Neural progenitor cell (in vitro differentiated cells): ENCODE measurements around the gene UBE2M. TPM values are rescaled to one million over a fixed set of nuclear protein-coding genes. Genes with fewer than 3 reads are reported as not detected.

Source experiments
- DNase-seq: peaks from one replicate; pipeline ENCODE4 v3.0.0-alpha.2; 2016; ENCODE audit warnings: low spot score
- H2AFZ ChIP-seq: fragments of 200-600 bp; sonication (generic); replicated peaks from 2 replicates; pipeline ENCODE4 v1.6.1; 2016; ENCODE audit warnings: antibody characterized with exemption
- H3F3A ChIP-seq: fragments of 200-600 bp; sonication (generic); 2 replicates; pipeline ENCODE4 v1.6.1; 2016; ENCODE audit warnings: antibody characterized with exemption, low read depth
- H3K27ac ChIP-seq: fragments of 200-600 bp; sonication (generic); 2 replicates; pipeline ENCODE4 v1.5.1; 2016; ENCODE audit warnings: mild to moderate bottlenecking
- H3K27me3 ChIP-seq: fragments of 200-600 bp; sonication (generic); 2 replicates; pipeline ENCODE4 v1.6.1; 2016; ENCODE audit warnings: mild to moderate bottlenecking, moderate library complexity
- H3K36me3 ChIP-seq: fragments of 200-600 bp; sonication (generic); 2 replicates; pipeline ENCODE4 v1.5.1; 2016
- H3K4me1 ChIP-seq: fragments of 200-600 bp; sonication (generic); 2 replicates; pipeline ENCODE4 v1.6.1; 2016; ENCODE audit warnings: mixed run types
- H3K4me2 ChIP-seq: fragments of 200-600 bp; sonication (generic); 2 replicates; pipeline ENCODE4 v1.6.1; 2016
- H3K4me3 ChIP-seq: fragments of 200-600 bp; sonication (generic); 2 replicates; pipeline ENCODE4 v1.5.1; 2016
- H3K79me2 ChIP-seq: fragments of 200-600 bp; sonication (generic); 2 replicates; pipeline ENCODE4 v1.6.1; 2016; ENCODE audit warnings: low read depth
- H3K9ac ChIP-seq: fragments of 200-600 bp; sonication (generic); 2 replicates; pipeline ENCODE4 v1.6.1; 2016
- H3K9me3 ChIP-seq: fragments of 200-600 bp; sonication (generic); 2 replicates; pipeline ENCODE4 v1.5.1; 2016; ENCODE audit warnings: low read depth
- H4K20me1 ChIP-seq: fragments of 200-600 bp; sonication (generic); 2 replicates; pipeline ENCODE4 v1.6.1; 2016; ENCODE audit warnings: low read depth
- H3K27ac Mint-ChIP-seq: 3 replicates; pipeline ENCODE4 v1.8.0; 2021; ENCODE audit warnings: mixed read lengths
- H3K27me3 Mint-ChIP-seq: 2 replicates; pipeline ENCODE4 v1.8.0; 2022; ENCODE audit warnings: low read depth, mild to moderate bottlenecking, inconsistent platforms, moderate library complexity, mixed read lengths; ENCODE audit not compliant: insufficient read depth
- H3K36me3 Mint-ChIP-seq: 3 replicates; pipeline ENCODE4 v1.8.0; 2021; ENCODE audit warnings: mixed read lengths
- H3K4me1 Mint-ChIP-seq: 3 replicates; pipeline ENCODE4 v1.8.0; 2021; ENCODE audit warnings: mixed read lengths
- H3K4me3 Mint-ChIP-seq: 3 replicates; pipeline ENCODE4 v1.8.0; 2021; ENCODE audit warnings: mild to moderate bottlenecking, moderate library complexity, mixed read lengths
- H3K9me3 Mint-ChIP-seq: 3 replicates; pipeline ENCODE4 v1.8.0; 2020; ENCODE audit warnings: mixed read lengths
- EZH2 ChIP-seq: fragments of 200-600 bp; sonication (generic); IDR thresholded peaks from 2 replicates; pipeline ENCODE4 v1.6.1; 2017; ENCODE audit warnings: antibody characterized with exemption, mild to moderate bottlenecking, moderate library complexity
- EZH2phosphoT487 ChIP-seq: fragments of 200-600 bp; sonication (generic); IDR thresholded peaks from 2 replicates; pipeline ENCODE4 v1.6.1; 2017; ENCODE audit warnings: antibody characterized with exemption
- total RNA-seq: library from RNA; depleted of rRNA; stranded (reverse); fragments of >200 nt; gene quantifications from 2 replicates; pipeline ENCODE4 v1.2.3, GENCODE V29; 2015; ENCODE audit warnings: low replicate concordance
- TF ChIP-seq, protein P1 (sequence below): fragments of 200-600 bp; sonication (generic); IDR thresholded peaks from 2 replicates; pipeline ENCODE4 v1.5.1; 2017; ENCODE audit warnings: antibody characterized with exemption, mild to moderate bottlenecking

Gene UBE2M
- total RNA-seq, 1 donor from 2014 or later, result 73.3 TPM

DNA sequence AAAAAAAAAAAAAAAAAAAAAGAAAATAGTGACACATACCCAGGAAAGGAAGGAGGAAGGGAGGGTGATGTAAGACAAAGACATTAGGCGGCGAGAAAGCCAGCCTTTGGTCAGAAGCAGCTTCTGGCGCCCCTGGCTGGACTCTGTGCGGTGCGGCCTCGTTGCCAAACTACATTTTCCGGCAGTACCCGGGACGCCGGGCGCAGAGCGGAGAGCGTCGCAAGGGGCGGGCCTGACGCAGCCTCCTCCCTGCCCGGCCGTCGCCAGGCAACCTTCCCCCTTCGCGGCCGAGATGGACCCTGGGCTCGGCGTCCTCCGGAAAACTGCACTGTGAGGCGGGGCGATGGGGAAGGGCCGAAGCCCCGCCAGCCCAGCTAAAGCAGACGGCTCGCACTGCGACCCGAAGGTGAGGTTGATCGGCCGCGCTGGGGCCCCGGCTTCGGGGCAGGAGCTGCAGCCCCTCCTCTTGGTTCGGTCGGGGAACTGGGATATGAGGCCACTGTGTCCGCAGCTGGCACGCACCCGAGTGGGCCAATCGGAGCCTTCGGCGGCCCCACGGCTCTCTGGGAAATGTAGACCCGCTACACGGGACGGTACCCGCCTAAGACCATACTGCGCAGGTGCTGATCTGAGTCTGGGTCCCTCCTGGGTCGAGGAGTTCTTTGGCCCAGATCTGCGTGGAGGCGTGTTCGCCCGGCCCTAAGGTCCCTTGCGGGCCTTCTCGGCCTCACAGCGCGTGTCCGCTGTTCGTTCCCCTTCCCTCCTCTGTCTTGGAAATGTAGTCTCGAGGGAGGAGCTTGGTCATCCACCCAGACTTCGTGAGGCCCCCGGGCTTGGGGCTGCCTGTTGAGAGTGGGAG lies 17.0 kb upstream of the UBE2M start:
- H3K4me3 Mint-ChIP-seq, result peak overlapping the region; percentile 94
- H3K4me1 Mint-ChIP-seq, result peaks cover 34% of the 10 kb centered on the region
- Histone ChIP-seq H3K4me3 (peak overlapping the region; percentile 66), H3K27ac (peak overlapping the region; percentile 84), H3K79me2 (peaks cover 37% of the 10 kb centered on the region), H3F3A (peaks cover 32% of the 10 kb centered on the region), H2AFZ (peak overlapping the region; percentile 71), H3K9me3 (no peaks in the 10 kb centered on the region), H3K36me3 (no peaks in the 10 kb centered on the region), H3K4me1 (peaks cover 14% of the 10 kb centered on the region), H4K20me1 (peaks cover 5% of the 10 kb centered on the region), H3K9ac (peak overlapping the region; percentile 48), H3K4me2 (peak overlapping the region; percentile 90), H3K27me3 (no peaks in the 10 kb centered on the region)
- DNase-seq, result peak; percentile 98
- no peaks in the 10 kb centered on the region for H3K9me3 Mint-ChIP-seq
- no peak for TF ChIP-seq EZH2
- no peak for TF ChIP-seq EZH2phosphoT487
- TF ChIP-seq, protein P1, sequence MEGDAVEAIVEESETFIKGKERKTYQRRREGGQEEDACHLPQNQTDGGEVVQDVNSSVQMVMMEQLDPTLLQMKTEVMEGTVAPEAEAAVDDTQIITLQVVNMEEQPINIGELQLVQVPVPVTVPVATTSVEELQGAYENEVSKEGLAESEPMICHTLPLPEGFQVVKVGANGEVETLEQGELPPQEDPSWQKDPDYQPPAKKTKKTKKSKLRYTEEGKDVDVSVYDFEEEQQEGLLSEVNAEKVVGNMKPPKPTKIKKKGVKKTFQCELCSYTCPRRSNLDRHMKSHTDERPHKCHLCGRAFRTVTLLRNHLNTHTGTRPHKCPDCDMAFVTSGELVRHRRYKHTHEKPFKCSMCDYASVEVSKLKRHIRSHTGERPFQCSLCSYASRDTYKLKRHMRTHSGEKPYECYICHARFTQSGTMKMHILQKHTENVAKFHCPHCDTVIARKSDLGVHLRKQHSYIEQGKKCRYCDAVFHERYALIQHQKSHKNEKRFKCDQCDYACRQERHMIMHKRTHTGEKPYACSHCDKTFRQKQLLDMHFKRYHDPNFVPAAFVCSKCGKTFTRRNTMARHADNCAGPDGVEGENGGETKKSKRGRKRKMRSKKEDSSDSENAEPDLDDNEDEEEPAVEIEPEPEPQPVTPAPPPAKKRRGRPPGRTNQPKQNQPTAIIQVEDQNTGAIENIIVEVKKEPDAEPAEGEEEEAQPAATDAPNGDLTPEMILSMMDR, result no peak
- H3K27ac Mint-ChIP-seq, result peak overlapping the region; percentile 33
- peaks cover 7% of the 10 kb centered on the region for H3K27me3 Mint-ChIP-seq
- H3K36me3 Mint-ChIP-seq, result peaks cover 12% of the 10 kb centered on the region

DNA sequence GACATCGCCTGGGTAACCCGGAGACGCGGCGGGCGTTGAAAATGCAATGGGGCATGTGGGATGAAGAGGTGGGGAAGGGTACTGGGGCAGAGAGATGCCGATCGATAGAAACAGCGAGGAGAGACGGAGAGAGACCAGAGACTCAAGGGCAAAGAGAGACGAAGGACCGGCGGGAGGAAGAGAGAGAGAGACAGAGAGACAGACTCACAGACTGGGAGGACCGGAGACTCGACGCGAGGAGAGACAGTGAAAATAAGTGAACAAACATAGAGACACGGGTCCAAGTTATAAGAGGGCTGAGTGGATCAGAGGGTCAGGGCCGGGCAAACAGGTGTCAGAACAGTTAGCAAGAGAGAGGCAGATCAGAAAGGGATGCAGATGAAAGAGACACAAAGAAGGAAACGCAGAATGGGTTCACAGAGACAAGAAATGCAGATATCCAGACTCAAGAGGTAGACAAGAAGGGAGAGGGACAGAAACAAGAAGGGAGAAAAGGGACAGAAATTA lies 15.3 kb upstream of the UBE2M start:
- no peak overlapping the region for H2AFZ ChIP-seq

DNA sequence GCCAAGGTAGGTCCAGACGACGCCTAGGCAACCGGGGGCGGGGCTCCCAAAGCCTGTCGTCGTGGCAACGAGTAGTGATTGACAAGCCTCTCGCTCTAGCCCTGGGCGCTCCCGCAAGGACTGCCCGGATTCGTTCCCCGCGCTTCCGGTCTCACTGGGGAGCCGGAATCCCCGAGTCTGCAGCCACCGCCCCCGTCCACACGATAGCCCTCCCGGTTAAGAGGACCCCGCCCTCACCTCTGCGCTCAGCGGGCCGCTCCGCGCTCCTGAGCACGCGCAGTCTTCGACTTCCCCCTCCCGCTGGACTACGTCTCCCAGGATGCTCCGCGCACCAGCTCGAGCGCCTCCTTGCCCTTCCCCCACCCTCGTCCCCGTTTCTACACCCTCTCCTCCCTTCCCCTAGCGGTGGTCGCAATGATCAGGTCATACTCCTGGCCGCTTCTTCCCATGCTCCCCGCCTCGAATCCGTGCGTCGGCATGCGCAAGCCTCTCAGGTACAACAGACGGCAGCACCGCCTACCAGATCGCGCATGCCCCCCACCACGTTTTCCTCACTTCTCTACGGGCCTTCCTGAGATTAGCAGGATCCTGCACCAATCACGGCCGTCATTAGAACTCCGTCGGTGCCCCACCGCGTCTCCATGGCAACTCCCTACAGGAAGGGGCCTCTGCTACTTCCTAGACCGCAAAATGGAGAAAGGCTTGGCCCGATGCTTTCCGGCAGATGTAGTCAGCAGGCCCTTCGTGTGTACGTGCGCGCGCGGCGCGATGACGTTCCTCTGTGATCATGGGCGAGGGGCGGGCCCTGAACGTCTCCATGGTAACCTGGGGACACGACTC lies 14.6 kb upstream of the UBE2M start, which contains the start of gene MZF1:
Gene MZF1, minus strand, starts transcription at position 518 of the 840 bp plus-strand sequence. CDS start 1,946 bp downstream, outside the sequence.
- no peaks in the 10 kb centered on the region for H4K20me1 ChIP-seq
- Mint-ChIP-seq H3K4me3 (peak within 1 kb of the TSS; percentile 98), H3K27ac (peak within 1 kb of the TSS; percentile 100), H3K4me1 (peaks cover 26% of the 10 kb centered on the region), H3K9me3 (no peaks in the 10 kb centered on the region), H3K27me3 (peaks cover 9% of the 10 kb centered on the region), H3K36me3 (peaks cover 9% of the 10 kb centered on the region)
- H2AFZ ChIP-seq, result peak within 1 kb of the TSS; percentile 61
- peak within 1 kb of the TSS; percentile 83 for H3K4me2 ChIP-seq
- TF ChIP-seq, protein P1, result peak; percentile 40
- TF ChIP-seq EZH2, result no peak
- TF ChIP-seq EZH2phosphoT487, result no peak
- peak within 1 kb of the TSS; percentile 66 for H3K4me3 ChIP-seq
- DNase-seq, result peak; percentile 100
- H3K79me2 ChIP-seq, result peaks cover 24% of the 10 kb centered on the region
- H3F3A ChIP-seq, result peaks cover 35% of the 10 kb centered on the region
- peak within 1 kb of the TSS; percentile 45 for H3K9ac ChIP-seq
- peak within 1 kb of the TSS; percentile 94 for H3K27ac ChIP-seq
- peaks cover 14% of the 10 kb centered on the region for H3K4me1 ChIP-seq
- H3K36me3 ChIP-seq, result no peaks in the 10 kb centered on the region
- H3K9me3 ChIP-seq, result no peaks in the 10 kb centered on the region
- H3K27me3 ChIP-seq, result no peaks in the 10 kb centered on the region

More for the DNA sequence above, 15.3 kb upstream of the UBE2M start:
- no peaks in the 10 kb centered on the region for H4K20me1 ChIP-seq
- H3K27me3 Mint-ChIP-seq, result peaks cover 7% of the 10 kb centered on the region
- H3K4me2 ChIP-seq, result peak overlapping the region; percentile 83
- peaks cover 10% of the 10 kb centered on the region for H3K36me3 Mint-ChIP-seq
- no peaks in the 10 kb centered on the region for H3K9me3 Mint-ChIP-seq
- no peaks in the 10 kb centered on the region for H3K36me3 ChIP-seq
- H3K79me2 ChIP-seq, result peaks cover 29% of the 10 kb centered on the region
- no peak overlapping the region for H3K27ac ChIP-seq
- peak overlapping the region; percentile 100 for H3K27ac Mint-ChIP-seq
- H3K9ac ChIP-seq, result no peak overlapping the region
- H3K4me1 ChIP-seq, result peaks cover 14% of the 10 kb centered on the region
- TF ChIP-seq EZH2phosphoT487, result no peak
- TF ChIP-seq EZH2, result no peak
- TF ChIP-seq, protein P1, result no peak
- H3K4me3 Mint-ChIP-seq, result peak overlapping the region; percentile 98
- H3K9me3 ChIP-seq, result no peaks in the 10 kb centered on the region
- no peaks in the 10 kb centered on the region for H3K27me3 ChIP-seq
- DNase-seq, result no peak
- peaks cover 31% of the 10 kb centered on the region for H3K4me1 Mint-ChIP-seq
- peaks cover 29% of the 10 kb centered on the region for H3F3A ChIP-seq
- H3K4me3 ChIP-seq, result peak overlapping the region; percentile 66
